ENCODE results near the gene ATPAF1. TPM values are rescaled to one million over a fixed set of nuclear protein-coding genes. Genes with fewer than 3 reads are reported as not detected.

The ATPAF1 gene
- total RNA-seq, 1 experiment from 2014 or later = 58.9 TPM

DNA sequence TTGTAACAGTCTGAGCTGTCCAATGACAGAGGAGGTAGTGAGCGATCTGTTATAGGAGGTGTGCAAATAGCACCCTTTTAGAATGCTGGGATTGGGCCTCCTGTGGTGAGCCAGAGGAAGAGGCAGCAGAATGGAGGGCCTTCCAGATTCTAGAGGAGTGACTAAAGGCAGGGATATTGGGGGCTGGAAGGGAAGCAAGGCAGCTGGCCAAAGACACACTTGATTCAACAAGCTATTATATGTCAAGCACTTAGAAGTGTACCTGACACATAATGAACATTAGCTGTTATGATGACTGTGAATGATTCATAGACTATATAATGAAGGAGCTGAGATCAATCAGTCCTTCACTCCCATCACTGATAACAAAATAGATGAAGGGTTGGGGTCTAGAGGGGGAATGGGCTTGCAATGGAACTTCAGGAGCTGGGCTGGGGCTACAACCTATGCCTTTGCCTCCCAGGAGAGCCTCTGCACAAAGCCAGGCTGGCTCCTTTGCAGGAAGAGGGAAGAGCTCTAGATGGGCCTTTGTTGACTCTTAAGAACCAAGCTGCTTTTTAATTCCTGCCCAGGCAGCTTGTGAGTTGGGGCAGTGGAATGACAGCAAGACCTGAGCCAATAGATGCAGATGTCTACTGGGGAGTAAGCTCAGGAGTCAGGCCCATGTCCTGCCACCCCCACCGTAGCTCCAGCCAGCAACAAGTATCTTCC is 61.8 kb downstream of the ATPAF1 start:
- Histone ChIP-seq H3K9me3 (replicated peaks) (no peaks in the 10 kb centered on the region), H3K36me3 (no peaks in the 10 kb centered on the region), H3K4me1 (no peaks in the 10 kb centered on the region; the same call in 1 of the 2 replicates), H3K27me3 (no peaks in the 10 kb centered on the region), H3K4me3 (no peak overlapping the region), H3K27ac (no peak overlapping the region)
- DNase-seq = no peak

DNA sequence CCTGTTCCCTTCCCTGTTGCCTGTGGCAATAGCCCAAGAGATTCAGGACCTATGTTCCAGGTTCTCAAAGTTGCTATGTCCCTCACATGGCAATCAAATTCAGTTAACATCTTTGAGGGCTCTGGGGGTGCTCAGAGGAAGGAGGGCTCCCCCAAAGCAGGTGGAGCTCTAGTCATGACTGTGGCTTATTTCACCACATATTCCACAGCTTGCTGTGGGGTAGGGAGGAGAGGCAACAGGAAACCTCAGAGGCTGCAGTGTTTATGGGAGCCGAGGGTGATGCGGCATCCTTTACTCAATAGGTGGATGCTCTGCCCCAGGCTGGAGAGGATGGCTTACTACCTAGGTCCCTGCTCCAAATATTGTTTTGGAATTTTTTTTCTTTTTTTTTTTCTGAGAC is 62.9 kb downstream of the ATPAF1 start:
- H3K36me3 ChIP-seq = no peaks in the 10 kb centered on the region
- no peak for DNase-seq
- no peak overlapping the region for H3K27ac ChIP-seq
- no peaks in the 10 kb centered on the region for H3K27me3 ChIP-seq
- H3K4me1 ChIP-seq = no peaks in the 10 kb centered on the region; the same call in 1 of the 2 replicates
- H3K4me3 ChIP-seq = no peak overlapping the region
- H3K9me3 ChIP-seq (replicated peaks) = no peaks in the 10 kb centered on the region

DNA sequence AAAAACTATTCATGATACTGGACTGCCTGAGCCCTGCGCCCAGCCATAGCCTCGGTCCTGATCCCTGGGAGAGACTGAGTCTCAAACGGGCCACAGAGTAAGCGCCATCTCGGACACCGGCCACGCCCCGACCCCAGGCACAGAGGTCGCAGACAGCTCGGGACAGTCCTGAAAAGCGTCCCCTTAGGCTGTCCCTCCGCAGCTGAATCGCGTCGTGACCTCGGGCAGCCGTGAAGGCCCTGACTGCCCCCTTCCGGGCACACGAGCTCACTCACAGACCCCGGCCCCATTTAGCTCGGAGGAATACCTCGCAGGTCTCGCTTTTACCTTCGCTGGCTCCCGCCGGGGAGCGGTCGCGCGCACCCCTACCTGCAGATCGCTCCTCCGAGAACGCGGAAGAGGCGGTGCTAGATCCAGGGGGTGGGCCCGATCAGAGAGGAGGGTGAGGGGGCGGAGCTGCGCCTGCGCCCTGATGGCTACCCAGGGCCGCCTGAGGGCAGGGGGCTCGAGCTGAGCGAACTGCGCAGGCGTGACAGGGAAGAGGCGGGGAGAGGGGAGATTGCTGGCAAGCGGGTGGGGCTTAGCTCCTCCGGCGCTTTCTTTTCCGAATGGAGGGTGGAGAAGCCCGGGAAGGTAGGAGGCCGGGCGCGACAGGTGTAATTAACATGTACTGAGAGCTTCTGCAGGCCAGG is 64.2 kb downstream of the ATPAF1 start, which contains the start of gene MKNK1:
MKNK1 (minus strand) TSS at position 411 of the 692 bp plus-strand sequence. CDS start 20,941 bp downstream, outside the sequence.
- Histone ChIP-seq H3K9me3 (replicated peaks) (no peaks in the 10 kb centered on the region), H3K27ac (no peak within 1 kb of the TSS), H3K36me3 (no peaks in the 10 kb centered on the region), H3K4me3 (peak within 1 kb of the TSS; percentile 77), H3K4me1 (no peaks in the 10 kb centered on the region; the same call in 1 of the 2 replicates), H3K27me3 (no peaks in the 10 kb centered on the region)
- peak; percentile 97 to 98 for DNase-seq

DNA sequence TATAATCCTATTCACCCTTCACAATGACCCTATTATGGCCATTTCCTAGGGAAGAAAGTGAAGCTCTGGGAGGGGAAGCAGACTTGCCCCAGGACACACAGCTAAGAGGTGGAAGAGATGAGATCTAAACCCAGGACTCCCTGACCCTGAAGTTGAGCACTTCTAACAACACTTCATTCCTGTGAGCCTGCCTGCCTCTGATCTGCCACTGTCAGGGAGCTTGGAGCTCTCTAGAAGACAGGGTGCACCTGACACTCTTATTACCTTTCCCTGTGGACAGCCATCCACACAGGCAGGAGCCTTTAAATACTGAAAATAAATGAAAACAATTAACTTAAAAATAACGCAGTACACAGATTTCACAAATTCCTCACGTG is 64.7 kb downstream of the ATPAF1 start:
- Histone ChIP-seq H3K27ac (no peak overlapping the region), H3K36me3 (no peaks in the 10 kb centered on the region), H3K4me1 (no peaks in the 10 kb centered on the region; the same call in 1 of the 2 replicates), H3K4me3 (peak overlapping the region; percentile 77), H3K27me3 (no peaks in the 10 kb centered on the region), H3K9me3 (replicated peaks) (no peaks in the 10 kb centered on the region)
- no peak for DNase-seq

DNA sequence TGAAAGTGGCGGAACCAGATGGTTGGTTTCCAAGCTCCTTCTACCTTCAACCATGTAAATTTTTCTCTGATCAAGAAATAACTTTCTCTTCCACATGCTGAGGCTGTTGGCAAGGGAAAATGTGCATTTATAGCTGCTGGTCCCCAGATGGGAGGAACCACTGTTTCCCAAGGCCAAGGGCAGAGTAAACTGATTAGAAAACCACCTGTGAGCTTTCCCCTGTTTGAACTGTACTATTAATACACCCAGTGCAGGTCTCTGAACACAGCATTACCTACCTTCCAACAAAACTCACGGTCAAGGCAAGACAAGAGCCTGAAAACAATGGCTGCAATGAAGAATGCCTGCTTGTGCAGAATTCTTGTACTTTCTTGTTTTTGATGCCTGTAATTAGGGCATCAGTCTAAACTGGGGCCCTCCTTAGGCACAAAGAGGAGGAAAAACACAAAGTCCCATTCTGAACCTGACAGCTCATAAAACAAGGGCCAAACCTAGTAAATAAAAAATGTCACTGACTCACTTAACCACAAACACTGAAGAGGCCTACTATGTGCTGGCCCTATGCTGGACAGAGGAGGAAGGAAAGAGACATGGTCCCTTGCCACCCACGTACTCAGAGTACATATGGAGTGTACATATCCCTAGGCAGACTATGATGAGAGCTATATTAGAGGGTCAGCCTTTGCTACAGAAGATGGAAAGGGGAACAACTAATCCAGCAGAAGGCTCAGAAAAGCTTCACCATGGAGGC is 66.7 kb downstream of the ATPAF1 start:
- no peaks in the 10 kb centered on the region; the same call in 1 of the 2 replicates for H3K4me1 ChIP-seq
- no peaks in the 10 kb centered on the region for H3K36me3 ChIP-seq
- no peak overlapping the region for H3K4me3 ChIP-seq
- no peaks in the 10 kb centered on the region for H3K27me3 ChIP-seq
- no peak overlapping the region for H3K27ac ChIP-seq
- no peaks in the 10 kb centered on the region for H3K9me3 ChIP-seq (replicated peaks)
- DNase-seq = no peak

DNA sequence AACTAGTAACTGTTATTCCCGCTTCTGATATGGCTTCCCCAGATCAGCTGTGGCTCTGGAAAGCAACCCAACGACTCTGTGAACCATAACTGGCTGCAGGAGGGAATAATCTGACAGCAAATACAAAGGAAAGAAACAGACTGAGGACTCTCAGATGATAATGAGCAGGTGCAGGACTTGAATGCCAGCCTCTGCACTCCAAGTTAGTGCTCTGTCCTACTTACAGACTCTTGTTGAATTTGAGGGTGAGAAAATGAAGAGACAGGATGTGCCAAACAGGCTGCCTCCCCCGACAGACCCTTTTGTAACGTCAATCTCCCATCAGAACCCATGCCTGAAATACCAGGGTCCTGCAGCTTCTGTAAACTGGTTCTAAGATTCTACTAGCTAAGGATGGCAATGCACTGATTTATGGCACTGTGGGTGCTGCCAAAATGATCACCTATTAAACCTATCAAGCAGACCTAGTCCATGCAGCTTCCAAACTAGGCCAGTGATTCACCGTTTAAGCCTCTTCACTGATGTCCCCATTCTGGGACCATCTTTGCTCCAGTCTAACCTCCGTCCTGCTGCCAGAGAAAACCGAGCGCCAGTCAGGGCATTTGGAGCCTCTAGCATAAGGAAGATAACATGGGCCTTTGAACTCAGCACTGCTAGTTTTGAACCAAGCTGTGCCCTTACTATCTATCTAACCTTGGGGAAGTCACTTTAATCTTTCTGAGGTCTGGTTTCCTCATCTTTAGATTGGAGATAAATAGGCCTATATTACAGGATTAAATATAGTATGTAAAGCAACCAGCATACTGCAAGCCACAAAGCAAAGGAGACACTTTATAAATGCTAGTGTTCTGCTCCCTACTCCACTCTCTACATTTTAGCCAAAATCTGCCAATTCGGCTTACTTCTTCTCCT is 68.8 kb downstream of the ATPAF1 start:
- Histone ChIP-seq H3K36me3 (no peaks in the 10 kb centered on the region), H3K4me3 (no peak overlapping the region), H3K9me3 (replicated peaks) (no peaks in the 10 kb centered on the region), H3K27ac (no peak overlapping the region), H3K4me1 (no peaks in the 10 kb centered on the region; the same call in 1 of the 2 replicates), H3K27me3 (no peaks in the 10 kb centered on the region)
- no peak for DNase-seq

DNA sequence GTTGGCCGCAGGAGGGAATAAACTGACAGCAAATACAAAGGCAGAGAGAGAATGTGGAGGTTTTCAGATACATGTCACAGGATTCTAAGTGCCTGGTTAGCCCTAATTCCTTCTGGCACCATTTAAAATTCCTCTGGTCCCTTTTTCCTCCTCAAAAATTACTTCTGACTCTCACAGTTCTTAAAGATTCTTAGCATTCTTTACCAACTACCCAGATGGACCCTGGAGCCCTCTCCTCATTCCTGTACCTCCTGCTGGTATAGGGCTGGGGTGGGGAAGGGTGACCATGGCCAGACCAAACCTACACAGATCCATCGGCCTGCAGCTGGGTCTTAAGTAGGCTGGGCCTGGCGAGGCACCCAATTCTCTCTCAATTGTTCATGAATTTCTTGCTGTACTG is 71.3 kb downstream of the ATPAF1 start:
- Histone ChIP-seq H3K4me3 (no peak overlapping the region), H3K9me3 (replicated peaks) (no peaks in the 10 kb centered on the region), H3K36me3 (peaks cover 9% of the 10 kb centered on the region; the same call in 1 of the 2 replicates), H3K27me3 (no peaks in the 10 kb centered on the region), H3K27ac (no peak overlapping the region), H3K4me1 (no peaks in the 10 kb centered on the region)
- DNase-seq = no peak

DNA sequence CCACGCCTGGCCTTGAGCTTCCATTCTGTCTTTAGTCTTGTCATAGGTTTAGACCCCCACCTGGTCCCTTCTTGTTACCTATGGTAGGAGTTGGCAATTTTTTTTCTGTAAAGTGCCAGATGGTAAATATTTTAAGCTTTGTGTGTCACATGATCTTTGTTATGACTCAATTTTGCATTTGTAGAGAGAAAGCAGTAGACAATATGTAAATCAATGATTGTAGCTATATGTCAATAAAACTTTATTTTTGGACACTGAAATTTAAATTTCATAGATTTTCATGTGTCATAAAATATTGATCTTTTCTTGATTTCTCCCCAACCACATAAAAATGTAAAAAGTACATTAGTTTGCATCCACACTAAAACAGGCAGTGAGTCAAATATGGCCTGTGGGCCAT is 72.1 kb downstream of the ATPAF1 start:
- H3K27me3 ChIP-seq = no peaks in the 10 kb centered on the region
- H3K4me1 ChIP-seq = no peaks in the 10 kb centered on the region
- H3K9me3 ChIP-seq (replicated peaks) = no peaks in the 10 kb centered on the region
- no peak overlapping the region for H3K4me3 ChIP-seq
- H3K27ac ChIP-seq = no peak overlapping the region
- DNase-seq = no peak
- H3K36me3 ChIP-seq = peaks cover 9% of the 10 kb centered on the region

DNA sequence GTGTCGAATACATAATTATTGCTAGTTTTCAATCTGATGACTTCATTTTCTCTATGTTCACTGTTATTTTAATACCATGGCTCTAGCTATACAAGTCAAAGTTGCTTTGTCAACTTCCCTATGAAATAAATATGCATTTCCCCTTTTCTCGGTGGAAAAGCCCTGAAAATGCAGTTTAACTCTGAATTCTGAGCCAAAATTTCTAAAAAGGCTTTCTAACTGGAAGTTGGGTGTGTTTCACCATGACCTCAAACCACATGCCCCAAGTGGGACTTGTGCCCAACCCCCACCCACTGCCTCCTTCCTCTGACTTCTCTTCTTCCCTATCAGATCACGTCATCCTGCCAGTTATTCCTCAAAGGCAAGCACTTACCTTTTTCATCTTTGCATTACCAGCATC is 73.0 kb downstream of the ATPAF1 start:
- H3K36me3 ChIP-seq = peaks cover 11% of the 10 kb centered on the region
- no peak for DNase-seq
- H3K27me3 ChIP-seq = no peaks in the 10 kb centered on the region
- H3K27ac ChIP-seq = no peak overlapping the region
- H3K4me3 ChIP-seq = no peak overlapping the region
- H3K9me3 ChIP-seq (replicated peaks) = no peaks in the 10 kb centered on the region
- no peaks in the 10 kb centered on the region for H3K4me1 ChIP-seq

DNA sequence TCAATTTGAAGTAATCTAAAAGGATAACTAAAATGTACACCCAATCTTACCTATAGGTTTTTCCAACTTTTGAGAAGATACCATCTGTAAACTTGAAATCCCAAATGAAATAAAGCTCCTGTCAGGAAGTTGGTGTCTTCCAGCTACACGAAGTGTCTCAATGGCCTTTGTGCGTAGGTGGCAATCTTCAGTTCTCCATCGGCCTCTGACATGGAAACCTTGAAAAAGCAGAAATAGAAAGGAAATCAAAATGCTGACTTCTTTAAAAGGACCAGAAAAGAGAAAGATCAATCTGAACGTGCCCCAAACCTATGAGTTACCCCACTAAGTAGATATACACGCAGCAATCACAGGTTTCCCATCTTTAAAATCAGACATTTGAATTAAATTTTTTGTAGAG is 74.1 kb downstream of the ATPAF1 start:
- no peak overlapping the region for H3K4me3 ChIP-seq

DNA sequence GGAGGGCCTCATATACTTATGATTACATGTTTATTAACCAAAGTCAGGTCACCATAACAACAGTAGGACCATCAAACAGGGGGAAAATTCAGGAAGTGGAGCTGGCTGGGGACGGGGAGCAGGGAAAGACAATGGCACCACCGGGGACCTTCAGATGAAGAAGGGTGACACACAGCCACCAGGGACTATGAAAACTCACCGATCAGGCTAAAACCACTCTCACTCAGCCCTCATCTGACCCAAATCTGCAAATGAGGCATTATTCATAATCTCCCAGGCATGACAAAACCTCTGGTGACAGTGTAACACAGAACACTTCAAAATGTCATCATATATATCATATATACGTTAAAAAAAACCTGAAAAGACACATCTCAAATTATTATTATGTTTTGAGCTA is 75.3 kb downstream of the ATPAF1 start:
- H3K4me3 ChIP-seq = no peak overlapping the region
- no peaks in the 10 kb centered on the region for H3K4me1 ChIP-seq
- H3K27ac ChIP-seq = no peak overlapping the region
- peaks cover 18% of the 10 kb centered on the region for H3K36me3 ChIP-seq
- no peaks in the 10 kb centered on the region for H3K9me3 ChIP-seq (replicated peaks)
- no peak for DNase-seq
- H3K27me3 ChIP-seq = no peaks in the 10 kb centered on the region

More for the DNA sequence above, 74.1 kb downstream of the ATPAF1 start:
- no peaks in the 10 kb centered on the region for H3K9me3 ChIP-seq (replicated peaks)
- H3K4me1 ChIP-seq = no peaks in the 10 kb centered on the region
- peaks cover 18% of the 10 kb centered on the region for H3K36me3 ChIP-seq
- DNase-seq = no peak
- no peaks in the 10 kb centered on the region for H3K27me3 ChIP-seq
- no peak overlapping the region for H3K27ac ChIP-seq

DNA sequence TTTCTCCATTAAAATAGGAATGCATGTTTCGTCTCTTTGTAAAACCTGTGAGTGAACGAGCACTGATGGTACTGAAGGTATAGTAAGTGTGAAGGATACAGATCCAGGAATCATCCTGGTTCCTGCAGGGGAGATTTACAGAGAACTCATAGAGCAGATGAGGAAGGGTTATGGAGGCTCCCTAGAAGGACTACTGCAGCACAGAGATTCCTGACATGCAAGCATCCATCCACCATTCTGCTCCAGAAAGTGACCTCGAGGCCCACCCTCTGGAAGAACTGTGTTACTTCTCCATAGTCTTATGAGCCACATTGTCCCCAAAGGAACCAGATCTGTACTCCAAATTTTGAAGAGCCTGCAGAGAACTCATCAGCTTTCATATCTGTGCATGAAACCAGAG is 78.6 kb downstream of the ATPAF1 start:
- Histone ChIP-seq H3K9me3 (replicated peaks) (no peaks in the 10 kb centered on the region), H3K27ac (no peak overlapping the region), H3K4me1 (no peaks in the 10 kb centered on the region), H3K27me3 (no peaks in the 10 kb centered on the region), H3K36me3 (peaks cover 18% of the 10 kb centered on the region), H3K4me3 (no peak overlapping the region)
- no peak for DNase-seq

DNA sequence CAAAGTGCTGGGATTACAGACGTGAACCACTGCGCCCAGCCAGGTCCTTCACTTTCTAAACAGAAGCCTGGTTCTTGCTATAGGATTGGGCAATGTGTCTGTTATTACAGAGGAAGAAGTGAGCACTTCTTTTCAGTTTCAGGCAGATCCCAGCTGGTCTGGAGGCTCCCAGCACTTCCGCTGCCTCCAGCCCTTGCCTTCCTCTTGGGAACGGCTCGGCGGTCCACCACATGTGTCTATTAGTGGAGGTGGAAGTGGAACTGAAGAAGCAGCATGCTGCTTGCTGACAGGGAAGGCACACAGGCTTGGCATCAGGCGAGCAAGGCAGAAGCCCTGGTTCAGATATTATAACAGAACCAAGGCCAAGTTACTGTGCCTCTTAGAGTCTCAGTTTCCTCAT is 81.1 kb downstream of the ATPAF1 start:
- no peak for DNase-seq
- Histone ChIP-seq H3K27me3 (no peaks in the 10 kb centered on the region), H3K9me3 (replicated peaks) (no peaks in the 10 kb centered on the region), H3K27ac (no peak overlapping the region), H3K4me1 (no peaks in the 10 kb centered on the region), H3K4me3 (no peak overlapping the region), H3K36me3 (peaks cover 9% of the 10 kb centered on the region)

DNA sequence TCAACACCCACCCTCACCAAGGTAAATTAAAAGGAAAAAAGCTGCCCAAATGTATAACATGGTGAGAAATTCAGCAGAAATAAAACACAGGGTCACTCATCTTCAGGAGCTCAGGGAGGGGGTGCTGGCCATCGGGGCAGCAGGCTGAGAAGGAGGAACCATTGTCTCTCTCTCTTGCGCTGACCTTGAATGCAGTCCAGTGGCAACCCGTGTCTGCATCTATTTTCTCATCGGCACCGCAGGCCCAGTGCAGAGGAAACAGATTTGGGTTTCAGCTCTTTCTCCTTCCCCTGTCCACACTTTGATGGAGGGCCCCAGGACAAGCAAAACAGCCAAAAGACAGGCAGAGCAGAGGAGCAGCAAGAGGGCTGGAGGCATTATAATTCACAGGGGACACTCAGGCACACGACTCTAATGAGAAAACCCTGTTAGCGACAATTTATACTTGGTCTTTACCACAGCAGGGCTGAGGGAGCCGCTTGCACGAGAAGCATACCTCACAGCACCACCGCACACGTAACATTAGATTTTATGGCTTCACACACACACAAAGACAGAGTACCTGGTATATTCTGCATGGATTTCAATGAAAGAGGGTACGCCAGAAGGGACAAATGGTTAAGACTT is 82.7 kb downstream of the ATPAF1 start:
- no peak for DNase-seq
- Histone ChIP-seq H3K36me3 (peaks cover 9% of the 10 kb centered on the region), H3K27ac (no peak overlapping the region)

More for the DNA sequence above, 82.7 kb downstream of the ATPAF1 start:
- no peaks in the 10 kb centered on the region for H3K9me3 ChIP-seq (replicated peaks)
- H3K27me3 ChIP-seq = no peaks in the 10 kb centered on the region
- H3K4me3 ChIP-seq = no peak overlapping the region
- H3K4me1 ChIP-seq = no peaks in the 10 kb centered on the region
